GM12891 (cell line): ENCODE measurements around the gene ASIC4.

ENCODE experiments used
- POLR2A ChIP-seq: IDR thresholded peaks from 2 replicates; pipeline ENCODE4 v1.6.1; 2011; ENCODE audit warnings: low read depth, low read length, control low read depth
- POLR2AphosphoS5 ChIP-seq: IDR thresholded peaks from 2 replicates; pipeline ENCODE4 v1.6.1; 2011; ENCODE audit warnings: low read depth, low read length, control low read depth
- TAF1 ChIP-seq: IDR thresholded peaks from 2 replicates; pipeline ENCODE4 v1.6.1; 2011; ENCODE audit warnings: low read depth, low read length, control low read depth

GRCh38 chr2:219475697-219476651, 38.3 kb upstream of the ASIC4 start:
- TF ChIP-seq POLR2A: no peak
- no peak for TF ChIP-seq POLR2AphosphoS5
- no peak for TF ChIP-seq TAF1
